Measurements from ENCODE around the gene R3HDM4.

R3HDM4 gene

DNA sequence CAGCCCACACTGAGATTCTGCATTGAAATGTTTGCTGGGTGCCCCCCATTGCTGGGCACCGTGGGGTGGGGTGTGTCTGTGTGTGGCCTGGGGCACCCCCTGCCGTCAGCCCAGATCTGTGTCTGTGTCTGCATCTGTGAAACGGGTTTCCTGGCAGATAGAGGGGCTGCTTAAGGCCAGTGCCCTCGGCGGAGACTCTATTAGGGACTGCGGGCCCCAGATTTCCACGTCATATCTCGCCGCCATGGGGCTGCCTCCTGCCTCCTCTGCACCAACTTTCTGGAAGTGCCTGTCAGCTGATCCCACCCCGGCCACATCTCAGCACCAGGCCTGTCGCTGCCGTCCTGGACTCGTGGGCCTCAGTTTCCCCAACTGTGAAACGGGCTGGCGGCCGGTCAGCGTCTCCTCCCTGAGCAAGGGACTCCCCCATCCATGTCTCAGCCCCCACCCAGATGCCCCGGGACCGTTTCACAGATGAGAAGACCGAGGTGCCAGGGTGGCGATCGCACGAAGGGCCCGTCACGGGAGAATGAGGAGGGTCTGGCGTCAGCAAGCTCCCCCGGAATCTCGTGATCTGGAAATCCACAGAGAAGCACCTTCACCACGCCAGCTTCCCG lies 34.2 kb upstream of the R3HDM4 start:
- DNase-seq = no peak

GRCh38 chr19:945401-946252 lies 32.6 kb upstream of the R3HDM4 start:
- no peak for DNase-seq

DNA sequence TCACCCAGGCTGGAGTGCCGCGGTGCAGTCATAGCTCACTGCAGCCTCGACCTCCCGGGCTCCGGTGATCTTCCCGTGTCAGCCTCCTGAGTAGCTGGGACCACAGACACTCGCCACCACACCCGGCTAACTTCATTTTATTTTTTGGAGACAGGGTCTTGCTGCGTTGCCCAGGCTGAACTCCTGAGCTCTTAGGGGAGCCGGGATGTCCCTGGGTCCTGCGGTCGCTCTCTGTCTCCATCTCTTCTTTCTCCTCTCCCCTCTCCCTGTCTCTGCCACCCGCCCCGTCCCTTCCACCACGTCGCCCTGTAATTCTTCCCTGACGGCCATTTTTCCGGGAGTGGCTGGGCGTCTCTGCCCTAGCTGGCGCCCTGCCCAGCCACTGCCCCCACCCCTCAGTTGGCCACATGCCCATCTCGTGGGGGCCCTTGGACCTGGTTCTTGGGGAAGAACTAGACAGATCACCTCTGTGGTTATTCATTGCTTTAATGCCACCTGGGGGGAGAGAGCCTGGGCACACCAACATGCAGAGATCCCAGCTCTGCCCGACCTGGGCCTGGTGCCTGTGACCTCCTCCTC lies 31.7 kb upstream of the R3HDM4 start:
- no peak for DNase-seq

GRCh38 chr19:944171-944567 lies 31.1 kb upstream of the R3HDM4 start:
- DNase-seq = no peak

DNA sequence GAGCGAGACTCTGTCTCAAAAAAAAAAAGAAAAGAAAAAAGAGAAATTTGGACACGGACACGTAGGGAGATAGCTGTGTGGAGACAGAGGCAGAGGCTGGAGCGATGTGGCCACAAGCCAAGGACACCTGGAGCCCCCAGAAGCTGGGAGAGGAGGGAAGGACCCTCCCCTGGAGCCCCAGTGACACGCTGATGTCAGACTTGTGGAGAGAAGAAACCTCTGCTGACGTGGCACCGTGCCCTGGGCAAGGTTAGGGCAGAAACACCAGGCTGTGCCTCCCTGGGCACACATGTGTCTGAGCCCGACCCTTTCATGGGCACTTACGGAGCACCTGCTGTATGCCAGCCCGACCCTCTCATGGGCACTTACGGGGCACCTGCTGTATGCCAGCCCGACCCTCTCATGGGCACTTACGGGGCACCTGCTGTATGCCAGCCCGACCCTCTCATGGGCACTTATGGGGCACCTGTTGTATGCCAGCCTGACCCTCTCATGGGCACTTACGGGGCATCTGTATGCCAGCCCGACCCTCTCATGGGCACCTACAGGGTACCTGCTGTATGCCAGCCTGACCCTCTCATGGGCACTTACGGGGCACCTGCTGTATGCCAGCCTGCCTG lies 30.6 kb upstream of the R3HDM4 start:
- no peak for DNase-seq

DNA sequence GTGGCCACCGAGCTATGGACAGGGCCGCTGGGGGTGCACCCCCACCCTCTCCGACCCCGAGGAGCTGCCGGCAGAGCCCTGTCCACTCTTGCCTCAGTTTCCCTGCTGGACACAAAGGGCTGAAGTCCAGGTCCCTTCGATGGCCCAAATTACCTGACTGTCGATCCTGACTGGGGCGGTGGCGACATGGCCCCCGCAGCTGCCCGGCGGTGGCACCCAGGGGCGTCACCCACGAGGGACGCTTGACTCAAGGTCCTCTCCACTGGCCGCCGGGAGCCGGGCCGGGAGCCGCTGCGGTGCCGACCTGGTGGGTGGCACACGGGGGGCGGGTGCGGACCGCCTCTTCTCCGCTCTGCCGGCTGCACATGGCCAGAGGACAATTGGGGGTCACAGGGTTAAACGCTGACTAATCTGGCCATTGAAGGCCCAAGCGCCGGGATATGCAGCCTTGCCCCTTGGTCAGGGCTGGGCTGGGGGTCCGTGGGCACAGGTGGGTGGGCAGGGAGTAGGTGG lies 29.2 kb upstream of the R3HDM4 start:
- DNase-seq = no peak

DNA sequence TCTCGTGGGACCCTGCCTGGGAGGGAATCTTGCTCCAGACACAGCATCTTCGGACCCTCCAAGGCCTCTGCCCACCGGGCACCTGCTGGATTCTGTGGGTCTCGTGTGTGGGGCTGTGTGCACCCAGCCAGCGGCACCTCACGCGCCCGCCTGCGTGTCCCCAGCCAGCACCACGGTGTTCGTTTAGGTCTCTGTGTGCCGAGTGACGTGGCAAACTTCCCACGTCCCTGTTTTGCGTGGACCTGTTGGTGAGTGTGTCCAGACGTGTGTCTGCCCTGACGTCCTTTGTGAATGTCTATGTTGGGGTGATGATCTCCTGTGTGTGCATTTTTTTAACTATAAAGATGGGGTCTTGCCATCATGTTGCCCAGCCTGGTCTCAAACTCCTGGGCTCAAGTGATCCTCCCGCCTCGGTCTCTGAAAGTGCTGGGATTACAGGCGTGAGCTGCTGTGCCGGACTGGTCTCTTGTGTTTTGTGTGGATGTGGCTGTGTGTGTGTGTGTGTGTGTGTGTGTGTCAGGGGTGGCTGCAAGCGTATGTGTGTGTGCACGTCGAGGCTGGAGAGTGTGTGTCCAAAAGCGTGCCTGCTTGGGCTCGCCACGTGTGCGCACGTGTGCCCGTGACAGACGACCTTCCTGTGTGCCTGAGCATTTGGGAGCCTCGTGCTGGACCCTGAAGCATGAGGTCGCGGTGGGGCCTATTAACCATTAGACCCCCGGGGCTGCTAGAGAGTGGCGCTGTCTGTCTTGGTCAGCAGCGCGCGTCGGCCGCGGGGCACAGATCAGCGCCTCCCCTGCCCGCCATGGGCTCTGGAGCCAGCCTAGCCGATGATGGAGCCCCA lies 28.5 kb upstream of the R3HDM4 start:
- DNase-seq = no peak

- DNase-seq = no peak
Measured at GRCh38 chr19:940591-941291, 27.7 kb upstream of the R3HDM4 start.

DNA sequence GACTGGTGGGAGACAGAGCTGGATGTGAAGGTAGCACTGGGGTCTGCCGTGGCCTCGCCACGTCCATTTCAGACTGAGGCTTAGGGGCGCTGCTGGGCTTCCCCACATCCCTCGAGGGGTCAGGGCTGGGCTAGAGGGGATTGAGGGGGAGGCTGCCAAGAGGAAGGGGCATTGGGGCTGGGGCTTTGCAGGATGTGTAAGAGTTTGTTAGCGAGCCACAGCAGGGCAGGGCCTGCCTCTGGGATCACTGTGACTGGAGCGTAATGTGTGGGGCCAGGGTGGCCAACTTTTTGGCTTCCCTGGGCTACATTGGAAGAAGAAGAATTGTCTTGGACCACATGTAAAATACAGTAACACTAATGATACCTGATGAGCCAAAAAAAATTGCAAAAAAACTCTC lies 26.9 kb upstream of the R3HDM4 start:
- DNase-seq = no peak

DNA sequence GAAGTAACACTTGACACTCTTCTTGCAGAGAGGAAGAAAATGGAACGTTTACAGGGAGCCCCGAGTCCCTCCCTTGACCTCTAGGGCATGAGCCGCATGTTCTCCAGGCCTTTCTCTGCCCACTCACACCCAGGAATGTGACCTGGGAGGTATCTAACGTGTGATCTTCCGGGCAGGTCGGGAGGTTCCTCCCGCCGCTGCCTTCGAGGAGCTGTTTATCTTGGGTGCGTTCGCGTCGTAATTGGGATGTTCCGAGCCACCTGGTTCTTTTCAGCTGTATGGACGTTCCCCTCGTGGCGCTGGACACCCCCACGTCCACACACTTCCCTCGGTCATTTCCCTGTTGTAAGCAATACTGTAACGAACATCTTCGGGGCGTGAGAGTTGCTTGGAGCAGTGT lies 26.4 kb upstream of the R3HDM4 start:
- DNase-seq = no peak

- DNase-seq = no peak
Measured at GRCh38 chr19:938233-938923, 25.4 kb upstream of the R3HDM4 start.

- DNase-seq = no peak
Measured at GRCh38 chr19:937259-937694, 24.3 kb upstream of the R3HDM4 start.

DNA sequence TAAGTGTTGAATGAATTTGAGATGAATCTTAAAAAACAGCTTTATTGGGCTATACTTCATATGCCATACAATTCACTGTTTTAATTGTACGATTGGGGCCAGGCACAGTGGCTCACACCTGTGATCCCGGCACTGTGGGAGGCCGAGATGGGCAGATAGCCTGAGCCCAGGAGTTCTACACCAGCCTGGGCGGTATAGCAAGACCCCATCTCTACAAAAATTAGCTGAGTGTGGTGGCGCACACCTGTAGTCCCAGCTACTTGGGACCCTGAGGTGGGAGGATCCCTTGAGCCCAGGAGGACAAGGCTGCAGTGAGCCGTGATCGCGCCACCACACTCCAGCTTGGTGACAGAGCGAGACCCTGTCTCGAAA lies 23.1 kb upstream of the R3HDM4 start:
- no peak for DNase-seq

DNA sequence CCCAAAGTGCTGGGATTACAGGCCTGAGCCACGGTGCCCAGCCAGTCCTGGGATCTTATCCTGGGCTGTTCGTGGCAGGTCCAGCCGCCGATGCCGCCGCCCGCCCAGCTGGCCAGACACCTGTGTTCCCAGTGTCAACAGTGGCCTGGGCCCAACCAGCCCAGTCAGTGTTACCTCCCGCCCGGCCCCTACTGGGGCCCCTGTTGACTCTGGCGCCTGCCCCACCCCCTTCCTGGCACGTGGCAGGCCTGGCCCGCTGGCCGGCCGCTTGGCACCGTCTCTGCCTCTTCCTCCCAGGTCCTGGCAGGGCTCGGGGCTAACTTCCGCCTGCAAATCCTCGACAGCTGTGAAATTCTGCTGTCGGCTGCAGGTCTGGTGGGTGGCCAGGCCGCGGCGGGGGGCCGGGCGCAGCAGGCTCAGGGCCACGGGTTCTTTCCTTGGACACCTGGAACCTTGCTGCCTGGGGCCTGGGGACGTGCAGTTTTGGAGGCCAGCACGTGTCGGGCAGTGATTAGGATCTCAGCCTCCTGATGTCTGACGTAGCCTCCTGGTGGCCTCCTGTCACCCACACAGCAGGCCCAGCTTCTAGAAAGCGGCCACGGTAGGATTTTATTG lies 22.0 kb upstream of the R3HDM4 start:
- DNase-seq = peak; percentile 31

- no peak for DNase-seq
Measured at GRCh38 chr19:934197-934840, 21.3 kb upstream of the R3HDM4 start.

DNA sequence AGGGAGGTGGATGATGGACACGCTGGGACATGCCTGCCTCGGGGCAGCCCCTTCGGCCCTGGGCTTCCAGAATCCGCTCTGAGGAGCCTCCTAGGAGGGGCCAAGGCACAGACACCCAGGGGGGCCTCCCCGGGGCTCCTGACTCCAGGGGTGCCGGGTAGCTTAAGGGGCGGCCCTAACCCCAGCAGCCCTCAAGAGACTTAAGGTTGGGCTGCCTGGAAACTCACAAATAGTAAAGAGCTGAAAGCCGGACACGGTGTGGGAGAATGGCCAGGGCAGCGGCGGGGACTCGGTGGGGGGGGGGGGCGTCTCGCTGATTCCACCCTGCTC lies 20.5 kb upstream of the R3HDM4 start:
- no peak for DNase-seq

- DNase-seq = peak; percentile 44
Measured at GRCh38 chr19:932648-933552, 19.9 kb upstream of the R3HDM4 start.

GRCh38 chr19:931860-932647 lies 19.0 kb upstream of the R3HDM4 start:
- no peak for DNase-seq

GRCh38 chr19:929891-930258 lies 16.9 kb upstream of the R3HDM4 start:
- no peak for DNase-seq

All from NCI-H524 treated with DMSO at 0.1 percent for 48 hours (cell line).